Cardiac fibroblast (primary cell): Measurements from ENCODE around the gene LRP2.

Experiments
- DNase-seq, 2 donors: peaks; one replicate each; pipeline versions ENCODE4 v3.0.0 to v3.0.0-alpha.2; 2010; ENCODE audit warnings: low read depth in 2 of 2
- H3K4me3 ChIP-seq, 2 donors: replicated peaks in 1 of 2; 1 replicate in 1 of 2; 2 replicates in 1 of 2; pipeline ENCODE4 v1.5.1; 2011; ENCODE audit warnings: low read depth in 2 of 2, low read length in 2 of 2, mild to moderate bottlenecking in 2 of 2, moderate library complexity in 1 of 2
- CTCF ChIP-seq: IDR thresholded peaks from one replicate; pipeline ENCODE4 v1.5.1; 2011; ENCODE audit warnings: low read depth, mild to moderate bottlenecking, low read length, inconsistent platforms

LRP2 gene

GRCh38 chr2:169095621-169096105 lies 266.7 kb downstream of the LRP2 start:
- peak; percentile 94 to 97 for DNase-seq
- TF ChIP-seq CTCF, result no peak
- no peak overlapping the region for H3K4me3 ChIP-seq

GRCh38 chr2:169094676-169095075 lies 267.7 kb downstream of the LRP2 start:
- no peak for TF ChIP-seq CTCF
- H3K4me3 ChIP-seq, result no peak overlapping the region
- no peak for DNase-seq

- H3K4me3 ChIP-seq, result no peak overlapping the region
- no peak for TF ChIP-seq CTCF
- DNase-seq, result peak in 1 of 2 donors; percentile 28
These were observed 268.8 kb downstream of the LRP2 start for GRCh38 chr2:169093535-169093934.

- DNase-seq, result peak; percentile 84 to 89
- H3K4me3 ChIP-seq, result no peak overlapping the region
- TF ChIP-seq CTCF, result no peak
These were observed 270.4 kb downstream of the LRP2 start for GRCh38 chr2:169091761-169092519.

GRCh38 chr2:169091256-169091655 lies 271.1 kb downstream of the LRP2 start:
- DNase-seq, result no peak

GRCh38 chr2:169090133-169090820 lies 272.1 kb downstream of the LRP2 start:
- H3K4me3 ChIP-seq, result no peak overlapping the region
- DNase-seq, result no peak
- no peak for TF ChIP-seq CTCF

More at GRCh38 chr2:169091256-169091655, 271.1 kb downstream of the LRP2 start:
- TF ChIP-seq CTCF, result no peak
- H3K4me3 ChIP-seq, result no peak overlapping the region
